Stomach (tissue), 9 donors: ENCODE results near the gene ABCB8. TPM values are rescaled to one million over a fixed set of nuclear protein-coding genes. Genes with fewer than 3 reads are reported as not detected.

Experiments used
- DNase-seq, 2 donors: peaks; one replicate each; pipeline versions ENCODE4 v3.0.0 to v3.0.0-alpha.2; 2013 to 2019
- H3K27ac ChIP-seq, 5 donors: fragments of 200-600 bp in 4 of 5; sonication (generic) in 4 of 5; one replicate each; pipeline ENCODE4 v1.5.1; 2013 to 2019; ENCODE audit warnings: mild to moderate bottlenecking in 1 of 5, moderate library complexity in 1 of 5
- H3K27me3 ChIP-seq, 3 donors: fragments of 200-600 bp; sonication (generic); one replicate each; pipeline ENCODE4 v1.5.1; 2017 to 2019; ENCODE audit warnings: mixed run types in 1 of 3
- H3K36me3 ChIP-seq, 4 donors: fragments of 200-600 bp; sonication (generic); 1 replicate in 3 of 4; 2 replicates in 1 of 4; pipeline ENCODE4 v1.5.1; 2016 to 2019
- H3K4me1 ChIP-seq, 4 donors: fragments of 200-600 bp; sonication (generic); one replicate each; pipeline ENCODE4 v1.5.1; 2016 to 2019
- H3K4me3 ChIP-seq, 4 donors: fragments of 200-600 bp; sonication (generic) in 3 of 4; one replicate each; pipeline ENCODE4 v1.5.1; 2016 to 2019; ENCODE audit warnings: mild to moderate bottlenecking in 1 of 4
- H3K9me3 ChIP-seq, 4 donors: fragments of 200-600 bp; sonication (generic); one replicate each; pipeline ENCODE4 v1.5.1; 2016 to 2019
- EP300 ChIP-seq: sonication (generic); formaldehyde crosslinking; IDR thresholded peaks from one replicate; pipeline ENCODE4 v1.6.1; 2017; ENCODE audit warnings: antibody characterized with exemption
- POLR2A ChIP-seq, 4 donors: fragments of 450-650 bp; IDR thresholded peaks; one replicate each; pipeline ENCODE4 v1.6.1; 2016; ENCODE audit warnings: antibody characterized with exemption in 4 of 4, control low read depth in 2 of 4, mild to moderate bottlenecking in 1 of 4, moderate library complexity in 1 of 4
- POLR2AphosphoS5 ChIP-seq, 3 donors: sonication (generic); formaldehyde crosslinking; IDR thresholded peaks; one replicate each; pipeline ENCODE4 v1.6.1; 2016; ENCODE audit warnings: antibody characterized with exemption in 3 of 3
- WGBS, 5 donors: extraction: QIAGEN DNeasy Blood & Tissue Kit in 3 of 5; methylation state at CpG; one replicate each; pipeline versions ENCODE4 v1.1.5 to v1.1.7; 2013 to 2018; 5-methylcytosine and 5-hydroxymethylcytosine counted together
- intact Hi-C: fragments of 100-400 bp; cut with DNase I; formaldehyde crosslinking; loops from one replicate; pipeline ENCODE4 v1.15.1; 2023; ENCODE audit warnings: low total_unique reads
- polyA plus RNA-seq, 3 donors: library from polyadenylated mRNA; stranded (reverse); fragments of 200-250 nt; gene quantifications; one replicate each; pipeline ENCODE4 v1.2.3, GENCODE V29; 2013
- total RNA-seq, 5 donors: library from RNA; depleted of rRNA; stranded (reverse); fragments of >200 nt; gene quantifications; one replicate each; pipeline versions ENCODE4 v1.1.0 to v1.2.3, GENCODE V29; 2014 to 2016
- TF ChIP-seq, protein P1 (sequence below), 7 experiments: fragments of 450-650 bp in 4 of 7; fragments of 200-600 bp in 3 of 7; sonication (generic) in 3 of 7; IDR thresholded peaks; one replicate each; pipeline ENCODE4 v1.5.1; 2016 to 2019; ENCODE audit warnings: antibody characterized with exemption in 7 of 7, control low read depth in 2 of 7, mild to moderate bottlenecking in 1 of 7
- donor health status: healthy with polysubstance abuse.
- donor health status: Bipolar disorder and iron deficiency.
- donor health status: healthy.

Gene ABCB8
- total and polyA plus RNA-seq, 8 donors: 9.5 to 57.2 (median 19.4) TPM

GRCh38 chr7:151081170-151082101 lies 53.2 kb downstream of the ABCB8 start:
- DNase-seq: peak; percentile 48 to 69
- H3K4me1 ChIP-seq: peaks cover 64 to 80% (median 79%) of the 10 kb centered on the region in 4 donors
- intact Hi-C loops: no loop called here
- peak overlapping the region; percentile 93 to 97 (median 96) for H3K27ac ChIP-seq
- H3K4me3 ChIP-seq: peak overlapping the region; percentile 74 to 97 (median 94)
- TF ChIP-seq POLR2A (IDR thresholded peaks at IDR 0.05) (no peak), EP300 (no peak), POLR2AphosphoS5 (IDR thresholded peaks at IDR 0.05) (no peak)
- TF ChIP-seq, protein P1, sequence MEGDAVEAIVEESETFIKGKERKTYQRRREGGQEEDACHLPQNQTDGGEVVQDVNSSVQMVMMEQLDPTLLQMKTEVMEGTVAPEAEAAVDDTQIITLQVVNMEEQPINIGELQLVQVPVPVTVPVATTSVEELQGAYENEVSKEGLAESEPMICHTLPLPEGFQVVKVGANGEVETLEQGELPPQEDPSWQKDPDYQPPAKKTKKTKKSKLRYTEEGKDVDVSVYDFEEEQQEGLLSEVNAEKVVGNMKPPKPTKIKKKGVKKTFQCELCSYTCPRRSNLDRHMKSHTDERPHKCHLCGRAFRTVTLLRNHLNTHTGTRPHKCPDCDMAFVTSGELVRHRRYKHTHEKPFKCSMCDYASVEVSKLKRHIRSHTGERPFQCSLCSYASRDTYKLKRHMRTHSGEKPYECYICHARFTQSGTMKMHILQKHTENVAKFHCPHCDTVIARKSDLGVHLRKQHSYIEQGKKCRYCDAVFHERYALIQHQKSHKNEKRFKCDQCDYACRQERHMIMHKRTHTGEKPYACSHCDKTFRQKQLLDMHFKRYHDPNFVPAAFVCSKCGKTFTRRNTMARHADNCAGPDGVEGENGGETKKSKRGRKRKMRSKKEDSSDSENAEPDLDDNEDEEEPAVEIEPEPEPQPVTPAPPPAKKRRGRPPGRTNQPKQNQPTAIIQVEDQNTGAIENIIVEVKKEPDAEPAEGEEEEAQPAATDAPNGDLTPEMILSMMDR (IDR thresholded peaks at IDR 0.05): no peak
- H3K9me3 ChIP-seq: no peaks in the 10 kb centered on the region
- 14 to 40% (median 18%) methylated on average over 27 to 64 of the region's 64 CpGs for WGBS, 5 donors
- peaks cover 0 to 14% (median 12%) of the 10 kb centered on the region in 4 donors for H3K36me3 ChIP-seq
- H3K27me3 ChIP-seq: no peaks in the 10 kb centered on the region

- H3K27me3 ChIP-seq: no peaks in the 10 kb centered on the region
- TF ChIP-seq POLR2A (IDR thresholded peaks at IDR 0.05) (no peak), POLR2AphosphoS5 (IDR thresholded peaks at IDR 0.05) (no peak), EP300 (no peak)
- TF ChIP-seq, protein P1 (IDR thresholded peaks at IDR 0.05): no peak
- peak overlapping the region; percentile 74 to 97 (median 94) for H3K4me3 ChIP-seq
- H3K36me3 ChIP-seq: peaks cover 0 to 4% (median 3%) of the 10 kb centered on the region in 4 donors
- peak overlapping the region; percentile 93 to 97 (median 96) for H3K27ac ChIP-seq
- 33 to 44% (median 40%) methylated on average over 35 to 42 of the region's 42 CpGs for WGBS, 5 donors
- H3K9me3 ChIP-seq: no peaks in the 10 kb centered on the region
- peak in 1 of 2 donors; percentile 40 for DNase-seq
- peaks cover 54 to 76% (median 74%) of the 10 kb centered on the region in 4 donors for H3K4me1 ChIP-seq
- intact Hi-C loops: no loop called here
Observed at GRCh38 chr7:151082141-151083070, 54.2 kb downstream of the ABCB8 start.

DNA sequence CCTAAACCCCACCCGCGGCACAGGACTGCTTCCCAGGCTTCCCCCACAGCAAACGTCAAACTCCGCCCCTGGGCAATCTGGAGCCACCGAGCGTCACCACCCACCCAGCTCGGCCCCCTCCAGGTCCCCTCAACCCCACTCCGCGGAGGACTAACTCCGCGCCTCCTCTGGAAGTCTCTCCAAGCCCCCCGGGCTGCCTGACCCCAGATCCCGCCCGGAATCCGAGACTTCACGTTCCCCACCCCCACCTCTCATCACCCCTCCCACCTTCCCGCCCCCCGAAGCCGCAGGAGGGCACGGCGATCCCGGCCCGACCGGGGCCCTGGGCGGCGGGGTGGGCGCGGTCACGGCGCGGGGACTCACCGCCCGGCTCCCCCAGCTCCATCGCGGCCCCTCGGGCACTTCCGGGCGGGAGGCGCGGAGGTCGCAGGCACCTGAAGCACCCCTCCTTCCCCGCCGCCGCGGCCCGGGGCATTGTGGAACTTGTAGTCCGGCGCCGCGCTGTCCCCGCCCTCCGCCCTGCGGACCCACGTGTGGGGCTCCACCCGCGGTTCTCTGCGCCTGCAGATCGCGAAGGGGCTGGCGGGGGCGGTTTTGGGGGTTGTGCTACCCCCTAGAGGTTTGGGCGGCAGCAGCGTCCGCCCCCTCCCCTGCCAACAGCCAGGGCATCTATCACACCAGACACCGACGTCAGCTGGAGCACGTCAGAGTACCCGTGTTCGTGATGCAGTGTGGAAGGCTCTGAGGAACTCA lies 55.0 kb downstream of the ABCB8 start, which contains the start of gene TMUB1:
Gene TMUB1, minus strand, starts transcription at position 423 of the 753 bp plus-strand sequence. CDS start 930 bp downstream, outside the sequence.
- no peaks in the 10 kb centered on the region for H3K36me3 ChIP-seq
- peak within 1 kb of the TSS; percentile 93 to 97 (median 96) for H3K27ac ChIP-seq
- peaks cover 56 to 76% (median 74%) of the 10 kb centered on the region in 4 donors for H3K4me1 ChIP-seq
- DNase-seq: peak; percentile 84 to 92
- no peaks in the 10 kb centered on the region for H3K27me3 ChIP-seq
- intact Hi-C loops: no loop called here
- peak within 1 kb of the TSS; percentile 74 to 97 (median 94) for H3K4me3 ChIP-seq
- no peaks in the 10 kb centered on the region for H3K9me3 ChIP-seq
- TF ChIP-seq POLR2A (IDR thresholded peaks at IDR 0.05): no peak
- no peak for TF ChIP-seq EP300
- TF ChIP-seq, protein P1 (IDR thresholded peaks at IDR 0.05): no peak
- TF ChIP-seq POLR2AphosphoS5 (IDR thresholded peaks at IDR 0.05): peak in 2 of 3 donors; percentile 63 to 65
- 0 to 1% (median 1%) methylated on average over 21 to 69 of the region's 69 CpGs for WGBS, 5 donors
